UCSD-AML1 (cell line): ENCODE results near the gene ARL17A.
"Not testable (repeated sequence)": the region's sequence is repeated elsewhere in the genome, so short reads cannot be mapped to it uniquely, and the experiment has no call there.

ENCODE experiments used
- DNase-seq: peaks from one replicate; lab custom pipeline; 2025; ENCODE audit not compliant: unreplicated experiment; lab: John Stamatoyannopoulos, UW

ARL17A gene

DNA sequence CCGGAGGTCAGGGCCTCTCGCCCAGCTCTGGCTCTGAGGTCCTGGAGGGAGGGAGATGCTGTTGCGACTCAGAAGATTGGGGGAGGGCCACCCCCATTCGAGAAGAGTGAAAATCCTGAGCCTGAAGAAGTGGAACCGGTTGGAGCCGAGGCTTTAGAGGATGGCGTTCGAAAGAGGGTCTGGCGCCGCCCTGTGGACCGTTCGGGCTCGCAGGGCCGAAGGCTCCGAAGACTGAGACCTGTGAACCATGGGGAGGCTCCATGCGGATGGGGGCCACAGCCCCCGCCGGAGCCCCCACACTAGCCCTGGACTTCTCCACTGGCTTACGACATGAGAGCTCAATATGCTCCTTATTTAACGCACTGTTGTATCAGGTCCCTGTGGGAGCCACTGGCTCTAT lies 20.3 kb downstream of the ARL17A start:
- DNase-seq, result not testable (repeated sequence)

GRCh38 chr17:46548607-46549006 lies 30.9 kb downstream of the ARL17A start:
- not testable (repeated sequence) for DNase-seq

- DNase-seq, result not testable (repeated sequence)
Measured at GRCh38 chr17:46534716-46535115, 44.8 kb downstream of the ARL17A start.

DNA sequence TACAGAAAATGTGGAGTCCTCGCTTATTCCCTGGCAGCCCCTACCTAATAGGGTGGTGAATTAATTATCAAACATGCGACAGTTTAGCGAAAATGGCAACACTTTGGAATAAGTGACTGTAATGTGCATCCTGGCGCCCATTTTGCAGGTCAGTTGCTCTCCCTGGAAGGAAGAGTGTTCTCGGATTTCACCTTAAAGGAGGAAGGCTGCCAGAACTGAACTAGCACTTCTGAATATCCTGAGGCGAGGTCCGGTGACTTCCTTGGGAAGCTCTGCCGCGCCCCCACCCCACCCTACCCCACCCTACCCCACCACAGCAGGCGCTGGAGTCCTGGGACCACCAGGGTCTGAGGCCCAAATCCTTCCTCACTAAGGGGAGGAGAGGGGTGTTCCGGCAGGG lies 67.3 kb downstream of the ARL17A start, which contains the start of gene LRRC37A2:
TSS of gene LRRC37A2 (plus strand) at position 301 of the 400 bp plus-strand sequence. CDS start 245 bp downstream, outside the sequence.
- DNase-seq, result not testable (repeated sequence)

DNA sequence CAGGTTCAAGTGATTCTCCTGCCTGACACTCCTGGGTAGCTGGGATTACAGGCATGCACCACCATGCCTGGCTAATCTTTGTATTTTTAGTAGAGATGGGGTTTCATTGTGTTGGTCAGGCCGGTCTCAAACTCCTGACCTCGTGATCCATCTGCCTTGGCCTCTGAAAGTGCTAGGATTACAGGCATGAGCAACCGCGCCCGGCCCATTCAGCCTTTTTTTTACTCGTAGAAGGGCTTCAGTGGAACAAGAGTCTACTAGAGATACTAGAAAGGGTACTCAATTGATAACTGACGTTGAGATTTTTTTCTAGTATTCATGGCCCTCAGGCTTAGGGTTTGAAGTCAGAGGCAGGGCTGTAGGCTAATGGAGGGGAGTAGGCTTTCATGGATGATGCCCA lies 73.6 kb downstream of the ARL17A start:
- DNase-seq, result not testable (repeated sequence)

- not testable (repeated sequence) for DNase-seq
Measured at GRCh38 chr17:46499437-46500139, 79.9 kb downstream of the ARL17A start.

DNA sequence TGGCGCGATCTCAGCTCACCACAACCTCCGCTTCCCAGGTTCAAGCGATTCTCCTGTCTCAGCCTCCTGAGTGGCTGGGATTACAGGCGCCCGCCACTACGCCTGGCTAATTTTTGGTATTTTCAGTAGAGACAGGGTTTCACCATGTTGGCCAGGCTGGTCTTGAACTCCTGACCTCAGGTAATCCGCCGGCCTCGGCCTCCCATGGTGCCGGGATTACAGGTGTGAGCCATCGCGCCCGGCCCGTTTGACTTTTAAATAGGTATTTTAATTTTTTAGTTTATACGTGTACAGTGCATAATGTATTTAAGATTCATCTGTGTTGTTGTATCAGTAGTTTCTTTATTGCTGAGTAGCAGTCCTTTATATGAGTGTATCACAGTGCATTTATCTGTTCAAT lies 87.5 kb downstream of the ARL17A start:
- DNase-seq, result not testable (repeated sequence)

- DNase-seq, result not testable (repeated sequence)
Measured at GRCh38 chr17:46481310-46481709, 98.2 kb downstream of the ARL17A start.

DNA sequence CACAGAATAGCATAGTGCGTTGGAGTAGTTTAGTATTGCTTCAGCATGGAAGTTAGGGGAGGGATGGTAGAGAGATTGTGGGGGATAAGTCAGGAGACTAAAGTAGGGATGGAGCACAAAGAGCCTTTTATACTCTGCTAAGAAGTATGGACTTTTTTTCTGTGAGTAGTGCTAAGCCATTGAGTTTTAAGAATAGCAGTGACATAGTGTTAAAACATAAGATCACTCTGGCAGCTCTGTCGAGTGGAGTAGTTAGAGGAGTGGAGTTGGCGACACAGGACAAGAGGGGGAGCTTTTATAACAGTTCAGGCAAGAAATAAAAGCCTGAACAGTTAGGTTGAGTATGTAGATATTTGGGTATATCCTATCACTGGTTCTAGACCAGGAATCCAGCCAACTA lies 100.7 kb downstream of the ARL17A start:
- not testable (repeated sequence) for DNase-seq

GRCh38 chr17:46475583-46475982 lies 103.9 kb downstream of the ARL17A start:
- DNase-seq, result not testable (repeated sequence)

DNA sequence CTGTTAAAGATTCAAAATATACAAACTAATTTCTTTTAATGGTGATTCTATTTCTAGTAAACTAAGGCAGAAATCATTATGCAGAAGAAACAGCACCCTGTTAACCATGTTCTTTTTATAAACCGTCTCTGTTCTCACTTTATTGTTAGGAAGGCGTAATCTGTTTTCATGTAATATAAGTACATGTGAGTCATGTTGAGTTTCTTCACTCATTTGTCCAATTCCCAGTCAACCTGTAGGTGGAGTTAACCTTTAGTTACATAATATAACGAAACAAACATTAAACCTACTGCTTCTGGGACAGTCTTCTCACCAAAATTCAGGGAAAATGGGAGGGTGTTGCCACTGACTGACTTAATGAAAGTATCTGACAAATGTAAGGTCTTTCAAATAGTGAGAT lies 105.0 kb downstream of the ARL17A start:
- not testable (repeated sequence) for DNase-seq

GRCh38 chr17:46467618-46468017 lies 111.9 kb downstream of the ARL17A start:
- not testable (repeated sequence) for DNase-seq
